GM12878 (cell line): ENCODE data around the gene HPX.

Experiments
- CBX5 ChIP-seq: sonication (generic); IDR thresholded peaks from 2 replicates; pipeline ENCODE4 v1.6.1; 2016; ENCODE audit warnings: low read depth, moderate library complexity, mild to moderate bottlenecking, inconsistent platforms
- CEBPB ChIP-seq, 2 experiments: fragments of 150-350 bp in 1 of 2; IDR thresholded peaks; 2 replicates each; pipeline ENCODE4 v1.6.1; 2012 to 2014; ENCODE audit warnings: low read depth in 2 of 2, low read length in 2 of 2, borderline replicate concordance in 1 of 2, inconsistent platforms in 1 of 2
- MEF2A ChIP-seq: IDR thresholded peaks from 2 replicates; pipeline ENCODE4 v1.6.1; 2011; ENCODE audit warnings: low read depth, mild to moderate bottlenecking, low read length, moderate library complexity; ENCODE audit not compliant: insufficient read depth
- SIN3A ChIP-seq: IDR thresholded peaks from 2 replicates; pipeline ENCODE4 v1.6.1; 2012; ENCODE audit warnings: low read depth, low read length, improper control_type of control experiment
- SMAD5 ChIP-seq: IDR thresholded peaks from 2 replicates; pipeline ENCODE4 v1.6.1; 2016; ENCODE audit warnings: antibody characterized with exemption, low read depth
- TF ChIP-seq, protein P1 (sequence below): fragments of 450-650 bp; formaldehyde crosslinking; IDR thresholded peaks from 2 replicates; pipeline ENCODE4 v1.4.0; 2020; ENCODE audit warnings: mild to moderate bottlenecking, moderate library complexity

DNA sequence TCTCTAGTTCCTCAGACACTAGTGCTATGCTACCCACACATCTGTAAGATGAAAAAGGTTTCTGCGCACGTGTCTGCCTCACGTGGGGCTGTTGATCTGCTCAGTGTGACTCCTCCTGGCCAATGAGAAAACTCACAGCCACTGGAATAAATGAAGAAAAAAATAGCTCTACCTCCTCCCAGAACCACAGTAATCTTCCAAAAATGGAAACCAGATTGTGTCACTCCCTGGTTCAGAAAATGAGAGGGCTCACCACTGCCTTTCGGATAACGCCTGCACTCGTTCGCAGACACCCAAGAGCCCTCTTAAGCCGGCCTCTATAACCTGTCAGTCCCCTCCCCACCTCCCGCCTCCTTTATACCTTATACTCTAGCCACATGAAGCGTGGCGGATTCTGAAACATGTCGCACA, 27.0 kb downstream of the HPX start:
- TF ChIP-seq SMAD5 = no peak
- TF ChIP-seq CBX5 = no peak
- TF ChIP-seq SIN3A = no peak
- TF ChIP-seq CEBPB (IDR thresholded peaks at IDR 0.05; ENCODE audit: borderline replicate concordance in 1 of 2, low read depth in 2 of 2, low read length in 2 of 2) = no peak
- TF ChIP-seq MEF2A = no peak
- TF ChIP-seq, protein P1, sequence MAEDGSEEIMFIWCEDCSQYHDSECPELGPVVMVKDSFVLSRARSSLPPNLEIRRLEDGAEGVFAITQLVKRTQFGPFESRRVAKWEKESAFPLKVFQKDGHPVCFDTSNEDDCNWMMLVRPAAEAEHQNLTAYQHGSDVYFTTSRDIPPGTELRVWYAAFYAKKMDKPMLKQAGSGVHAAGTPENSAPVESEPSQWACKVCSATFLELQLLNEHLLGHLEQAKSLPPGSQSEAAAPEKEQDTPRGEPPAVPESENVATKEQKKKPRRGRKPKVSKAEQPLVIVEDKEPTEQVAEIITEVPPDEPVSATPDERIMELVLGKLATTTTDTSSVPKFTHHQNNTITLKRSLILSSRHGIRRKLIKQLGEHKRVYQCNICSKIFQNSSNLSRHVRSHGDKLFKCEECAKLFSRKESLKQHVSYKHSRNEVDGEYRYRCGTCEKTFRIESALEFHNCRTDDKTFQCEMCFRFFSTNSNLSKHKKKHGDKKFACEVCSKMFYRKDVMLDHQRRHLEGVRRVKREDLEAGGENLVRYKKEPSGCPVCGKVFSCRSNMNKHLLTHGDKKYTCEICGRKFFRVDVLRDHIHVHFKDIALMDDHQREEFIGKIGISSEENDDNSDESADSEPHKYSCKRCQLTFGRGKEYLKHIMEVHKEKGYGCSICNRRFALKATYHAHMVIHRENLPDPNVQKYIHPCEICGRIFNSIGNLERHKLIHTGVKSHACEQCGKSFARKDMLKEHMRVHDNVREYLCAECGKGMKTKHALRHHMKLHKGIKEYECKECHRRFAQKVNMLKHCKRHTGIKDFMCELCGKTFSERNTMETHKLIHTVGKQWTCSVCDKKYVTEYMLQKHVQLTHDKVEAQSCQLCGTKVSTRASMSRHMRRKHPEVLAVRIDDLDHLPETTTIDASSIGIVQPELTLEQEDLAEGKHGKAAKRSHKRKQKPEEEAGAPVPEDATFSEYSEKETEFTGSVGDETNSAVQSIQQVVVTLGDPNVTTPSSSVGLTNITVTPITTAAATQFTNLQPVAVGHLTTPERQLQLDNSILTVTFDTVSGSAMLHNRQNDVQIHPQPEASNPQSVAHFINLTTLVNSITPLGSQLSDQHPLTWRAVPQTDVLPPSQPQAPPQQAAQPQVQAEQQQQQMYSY = no peak
